ENCODE measurements around the gene CTNND1.

DNA sequence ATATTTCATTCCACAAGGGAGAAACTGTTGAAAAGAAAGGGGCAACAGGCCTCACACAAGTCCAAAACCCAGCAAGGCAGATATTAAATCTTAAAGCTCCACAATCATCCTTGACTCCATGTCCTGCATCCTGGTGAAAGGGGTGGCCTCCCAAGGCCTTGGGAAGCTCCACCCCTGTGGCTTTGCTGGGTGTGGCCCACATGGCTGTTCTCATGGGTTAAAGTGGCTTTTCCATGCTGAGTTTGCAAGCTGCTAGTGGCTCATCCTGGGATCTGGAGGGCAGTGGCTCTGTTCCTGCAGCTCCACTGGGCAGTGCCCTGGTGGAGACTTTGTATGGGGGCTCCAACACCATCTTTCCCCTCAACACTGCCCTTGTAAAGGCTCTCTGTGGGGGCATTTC lies 106.4 kb downstream of the CTNND1 start:
- no peak for TF ChIP-seq POLR2A (IDR thresholded peaks at IDR 0.05)
- TF ChIP-seq CTCF (IDR thresholded peaks at IDR 0.05) = no peak
- TF ChIP-seq EP300 (IDR thresholded peaks at IDR 0.05) = no peak
- TF ChIP-seq POLR2AphosphoS5 (IDR thresholded peaks at IDR 0.05) = no peak

Data from gastroesophageal sphincter (tissue), 3 donors.